ENCODE results near the gene HOXA4.

HOXA4 gene

DNA sequence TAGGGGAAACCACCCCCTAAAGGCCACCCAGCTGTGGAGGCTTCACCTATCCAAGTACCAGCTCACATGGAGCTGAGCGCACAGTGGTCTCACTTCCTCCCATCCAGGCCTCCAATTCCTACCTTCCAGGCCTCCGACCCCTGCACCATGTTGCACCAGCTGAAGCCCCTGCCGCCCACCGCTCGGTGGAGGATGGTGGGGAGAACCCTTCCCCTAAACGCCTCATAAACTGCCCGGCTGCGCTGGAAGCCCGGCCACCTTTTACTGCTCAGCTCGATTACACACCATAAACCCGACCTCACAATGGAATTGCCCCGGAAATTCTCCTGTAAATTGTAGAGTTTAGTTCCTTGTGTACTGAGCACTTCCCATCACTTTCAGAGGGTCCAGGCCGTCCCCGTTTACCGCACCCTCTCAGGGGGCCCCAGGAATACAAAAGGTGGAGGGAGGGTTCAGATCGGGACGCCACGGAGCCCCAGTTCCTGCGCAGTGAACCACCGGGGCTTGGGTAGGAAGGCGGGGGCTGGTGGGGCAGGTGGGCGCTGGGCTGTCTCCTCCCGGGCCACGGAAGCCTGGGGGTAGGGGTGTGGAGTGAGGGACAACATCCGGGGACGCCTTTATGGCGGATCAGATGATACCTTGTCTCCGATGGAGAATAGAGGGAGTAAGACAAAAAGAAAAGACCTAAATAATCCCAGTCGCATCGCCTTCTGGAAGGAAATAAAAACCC is 27.3 kb upstream of the HOXA4 start:
- no peak for DNase-seq

DNA sequence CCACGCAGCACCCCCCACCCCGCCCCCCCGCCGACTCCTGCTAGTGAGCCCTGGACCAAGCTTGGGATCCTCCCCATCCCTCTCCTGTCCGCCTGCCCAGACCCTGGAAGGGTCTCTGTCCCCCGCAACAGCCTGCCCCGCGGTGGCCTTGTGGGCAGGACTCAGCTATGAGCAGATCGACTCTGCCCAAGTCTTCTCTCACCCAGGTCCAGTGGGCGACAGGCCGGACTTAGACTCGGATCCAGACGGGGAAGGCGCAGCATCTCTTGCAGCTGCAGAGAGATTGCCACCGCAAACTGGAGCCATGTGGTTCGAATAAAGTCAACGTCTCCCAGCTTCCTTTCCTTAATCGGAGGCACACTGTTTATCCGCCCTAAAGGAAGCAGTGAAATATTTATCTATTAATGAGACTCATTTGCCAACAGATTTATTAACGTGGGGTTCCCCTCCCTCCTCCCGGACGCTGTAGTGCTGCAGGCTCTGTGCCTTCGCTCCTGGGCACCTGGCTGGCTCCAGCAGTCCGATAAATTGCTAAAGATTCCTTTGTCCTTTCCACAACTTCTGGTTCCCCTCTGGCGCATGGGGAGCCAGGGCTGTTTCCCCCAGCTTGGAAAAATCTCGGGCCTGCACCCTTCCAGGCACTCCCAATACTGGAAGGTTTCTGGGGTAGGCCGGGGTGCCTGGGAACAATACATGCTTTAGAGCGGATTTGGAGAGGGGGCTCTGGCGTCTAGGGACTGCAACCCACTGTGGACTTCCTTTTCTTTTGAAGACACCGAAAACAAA is 26.6 kb upstream of the HOXA4 start:
- DNase-seq = no peak

DNA sequence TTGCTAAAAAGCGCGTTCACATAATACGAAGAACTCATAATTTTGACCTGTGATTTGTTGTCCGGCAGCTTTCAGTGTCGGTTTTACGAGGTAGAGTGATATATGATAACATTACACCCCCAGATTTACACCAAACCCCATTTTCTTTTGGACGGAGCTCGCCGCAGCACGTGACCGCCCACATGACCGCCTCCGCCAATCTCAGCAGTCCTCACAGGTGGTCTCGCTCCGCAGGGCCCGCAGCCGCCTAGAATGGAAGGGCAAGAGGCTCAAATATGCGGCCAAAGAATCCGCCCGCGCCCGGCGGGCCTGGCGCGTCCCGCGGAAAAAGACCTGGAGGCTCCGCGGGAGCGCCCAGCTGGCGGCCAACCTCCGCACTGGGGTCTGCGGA is 25.9 kb upstream of the HOXA4 start, which contains the start of gene HOXA7:
HOXA7 (minus strand) TSS at position 168 of the 391 bp plus-strand sequence; CDS start at position 38, 130 bp downstream.
- DNase-seq = no peak

DNA sequence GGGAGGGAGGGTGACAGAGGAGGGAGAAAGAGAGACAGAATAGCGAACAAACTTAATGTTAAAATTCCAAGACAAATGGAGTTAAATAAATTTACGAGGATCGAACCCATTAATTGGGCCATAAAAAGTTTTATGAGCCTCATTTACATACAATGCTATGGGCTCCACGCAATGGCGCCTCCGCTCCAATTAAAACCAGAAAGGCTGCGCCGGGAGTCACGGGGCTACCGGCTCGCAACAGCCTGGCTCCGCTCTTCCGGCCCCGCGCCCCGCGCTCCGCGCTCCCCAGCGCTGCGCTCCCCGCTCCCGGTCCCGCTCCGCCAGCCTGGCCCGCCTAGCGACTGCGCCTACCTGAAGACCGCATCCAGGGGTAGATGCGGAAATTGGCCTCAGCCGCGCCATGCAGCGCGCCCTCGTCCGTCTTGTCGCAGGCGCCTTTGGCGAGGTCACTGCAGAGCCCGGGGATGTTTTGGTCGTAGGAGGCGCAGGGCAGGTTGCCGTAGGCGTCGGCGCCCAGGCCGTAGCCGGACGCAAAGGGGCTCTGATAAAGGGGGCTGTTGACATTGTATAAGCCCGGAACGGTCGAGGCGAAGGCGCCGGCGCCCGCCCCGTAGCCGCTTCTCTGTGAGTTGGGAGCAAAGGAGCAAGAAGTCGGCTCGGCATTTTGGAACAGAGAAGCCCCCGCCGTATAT is 25.4 kb upstream of the HOXA4 start:
- DNase-seq = no peak

DNA sequence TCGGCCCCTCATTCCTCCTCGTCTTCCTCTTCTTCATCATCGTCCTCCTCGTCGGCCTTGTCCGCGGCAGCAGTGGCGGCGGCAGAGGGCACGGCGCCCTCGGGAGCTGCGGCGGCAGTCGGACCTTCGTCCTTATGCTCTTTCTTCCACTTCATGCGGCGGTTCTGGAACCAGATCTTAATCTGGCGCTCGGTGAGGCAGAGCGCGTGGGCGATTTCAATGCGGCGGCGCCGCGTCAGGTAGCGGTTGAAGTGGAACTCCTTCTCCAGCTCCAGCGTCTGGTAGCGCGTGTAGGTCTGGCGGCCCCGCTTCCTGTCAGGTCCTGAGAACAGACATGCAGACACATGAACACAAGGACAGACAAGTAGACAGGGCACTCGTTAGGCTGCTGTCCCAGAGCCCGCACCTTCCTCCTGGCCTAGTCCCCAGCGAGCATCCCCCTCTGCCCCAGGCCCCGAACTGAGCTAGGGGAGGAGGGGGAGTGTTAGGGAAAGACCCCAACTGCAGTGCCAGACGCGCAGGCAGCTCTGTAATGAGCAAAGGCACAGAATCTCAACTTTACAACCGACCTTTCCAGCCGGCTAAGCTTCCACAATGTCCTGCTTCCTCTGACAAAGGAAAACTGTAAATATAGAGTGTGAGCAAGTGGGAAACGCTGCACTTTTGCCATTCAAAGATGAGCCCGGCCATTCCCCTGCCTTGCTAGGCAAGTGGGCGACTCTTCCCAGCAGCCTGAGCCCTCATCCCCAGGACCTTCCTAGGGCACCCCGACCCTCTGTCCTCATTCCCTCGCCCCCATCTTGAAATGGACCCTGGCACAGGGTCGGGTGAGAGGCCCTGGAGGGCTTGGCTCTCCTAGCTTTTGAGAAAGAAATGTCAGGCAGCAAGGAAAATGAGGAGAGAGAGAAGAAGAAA is 24.6 kb upstream of the HOXA4 start:
- no peak for DNase-seq

DNA sequence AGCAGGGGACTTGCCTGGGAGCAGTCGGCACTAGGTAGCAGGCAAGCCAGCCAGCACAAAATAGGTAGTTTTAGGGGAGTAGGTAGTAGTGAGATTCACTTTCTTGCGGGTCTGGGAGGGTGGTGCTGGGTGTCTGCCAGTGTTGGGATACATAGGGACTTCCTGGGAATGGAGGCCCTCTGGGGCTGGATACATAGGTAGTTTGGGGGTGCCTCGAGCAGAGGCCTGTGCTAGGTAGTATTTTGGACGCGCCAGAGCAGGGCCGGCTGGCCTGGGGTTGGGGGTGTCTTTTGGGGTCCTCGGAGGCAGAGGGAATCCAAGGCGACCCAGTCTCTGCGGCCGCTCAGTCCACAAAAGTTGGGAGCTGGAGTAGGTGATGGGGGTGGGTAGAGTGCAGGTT is 23.8 kb upstream of the HOXA4 start:
- no peak for DNase-seq

DNA sequence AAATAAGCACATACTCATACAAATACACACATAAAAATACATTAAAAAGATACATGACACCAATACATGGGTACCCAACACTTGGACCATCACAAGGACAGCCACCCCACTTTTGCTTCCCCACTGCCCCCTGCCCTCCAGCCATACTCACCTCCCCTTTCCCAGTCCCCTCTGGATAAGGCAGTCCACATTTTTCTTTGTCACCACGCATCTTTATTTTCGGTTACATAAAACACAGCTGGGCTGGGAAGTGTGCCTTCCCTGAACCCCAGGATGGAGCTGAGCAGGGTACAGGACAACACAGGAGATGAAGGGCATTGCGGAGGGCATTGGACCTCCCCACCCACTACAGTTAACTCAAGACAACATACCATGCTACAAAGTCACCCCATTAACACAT is 23.0 kb upstream of the HOXA4 start:
- no peak for DNase-seq

DNA sequence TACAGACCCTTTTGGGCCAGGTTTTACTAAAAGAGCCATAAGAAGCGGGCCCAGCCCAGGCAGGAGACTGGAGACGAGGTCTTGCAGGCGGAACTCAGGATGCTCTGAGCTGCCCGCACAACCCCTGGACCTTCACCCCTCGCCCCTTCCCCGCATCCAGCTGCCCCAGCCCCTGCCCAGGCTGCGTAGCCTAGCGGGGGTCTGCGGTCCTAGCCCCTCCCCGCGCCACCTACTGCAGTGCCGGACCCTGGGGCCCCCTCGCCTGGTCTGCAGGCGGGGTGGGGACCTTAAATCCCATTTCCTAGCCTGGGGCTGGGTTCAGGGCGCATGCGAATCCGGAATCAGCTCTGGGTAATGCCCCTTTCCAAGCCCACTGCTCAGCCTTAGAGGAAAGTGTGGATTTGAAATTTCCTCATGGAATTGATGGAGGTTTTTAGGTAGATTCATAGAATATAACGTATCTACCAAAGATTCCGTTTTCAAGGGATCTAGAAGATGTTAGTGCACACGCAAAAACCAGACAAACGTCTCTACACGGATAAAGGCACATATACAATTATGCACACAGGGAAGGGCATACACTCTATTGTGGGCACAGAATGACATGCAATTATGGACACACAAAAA is 22.4 kb upstream of the HOXA4 start:
- DNase-seq = no peak

DNA sequence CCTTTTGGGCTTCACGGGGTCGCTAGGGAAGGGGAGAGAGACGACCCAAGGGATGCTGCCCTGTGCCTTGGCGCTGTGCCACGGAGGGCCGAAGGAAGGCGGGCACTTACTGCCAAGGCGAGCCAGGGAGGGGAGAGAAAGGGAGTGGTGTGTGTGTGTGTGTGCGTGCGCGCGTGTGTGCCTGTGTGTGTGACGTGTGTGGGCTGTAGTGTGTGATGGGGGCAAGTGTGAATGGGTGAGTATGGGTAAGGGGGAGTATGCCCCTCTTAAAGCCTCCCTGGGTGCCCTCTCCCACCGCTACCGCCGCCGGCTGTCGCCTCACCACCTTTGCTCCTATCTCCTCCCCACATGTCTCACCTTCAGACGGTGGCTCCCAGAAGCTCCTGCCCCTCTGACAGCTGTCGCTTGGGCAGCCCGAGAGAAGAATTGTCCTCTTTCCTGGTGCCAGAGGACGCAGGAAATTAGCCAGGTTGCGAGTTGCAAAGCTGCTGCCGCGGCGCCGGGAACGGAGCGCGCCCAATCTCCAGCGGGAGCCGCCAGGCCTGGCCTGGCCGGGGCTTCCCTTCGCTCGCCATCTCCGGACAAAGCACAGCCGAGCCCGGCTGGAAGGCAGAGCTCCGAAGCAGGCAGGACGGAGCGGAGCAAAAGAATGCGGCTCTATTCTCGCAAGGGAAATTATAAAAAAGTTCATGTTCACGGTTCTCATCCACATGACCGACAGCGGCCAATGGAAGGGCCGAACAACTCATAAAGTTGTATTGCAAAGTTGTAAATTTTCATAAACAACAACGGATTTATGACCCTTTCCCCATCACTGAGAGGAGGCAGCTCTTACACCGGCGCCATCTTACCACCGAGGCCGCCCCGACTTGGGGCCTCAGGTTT is 21.6 kb upstream of the HOXA4 start, which contains the start of gene HOXA3:
HOXA3 (minus strand) TSS at position 653 of the 885 bp plus-strand sequence. CDS start 41,943 bp downstream, outside the sequence.
- DNase-seq = no peak

DNA sequence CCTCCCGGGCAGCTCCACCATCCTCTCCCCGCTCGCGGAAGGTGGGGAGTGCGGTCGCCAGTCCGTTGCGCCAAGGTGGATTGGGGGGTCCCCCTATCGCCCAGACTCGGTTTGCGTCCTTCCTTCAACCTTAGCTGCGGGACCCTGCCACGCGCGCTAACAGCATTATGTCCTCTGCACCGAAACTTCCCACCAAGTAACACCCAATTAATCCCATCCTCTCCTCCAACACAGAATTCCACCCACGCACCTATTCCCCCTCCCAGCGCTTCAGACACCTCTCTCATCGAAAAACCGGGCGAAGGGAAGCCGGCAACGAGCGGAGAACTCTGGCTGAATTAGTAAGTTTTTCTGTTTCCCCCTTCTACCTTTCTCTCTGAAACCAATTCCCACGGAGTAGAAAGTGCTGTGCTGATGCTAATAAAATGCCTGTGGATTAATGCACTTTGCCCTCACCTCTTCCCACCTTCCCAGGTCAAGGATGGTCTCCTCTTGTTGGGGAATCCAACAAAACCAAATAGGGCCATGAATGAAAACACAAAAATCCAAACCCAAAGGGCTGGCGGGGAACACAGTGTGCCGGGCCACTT is 20.9 kb upstream of the HOXA4 start:
- DNase-seq = no peak

DNA sequence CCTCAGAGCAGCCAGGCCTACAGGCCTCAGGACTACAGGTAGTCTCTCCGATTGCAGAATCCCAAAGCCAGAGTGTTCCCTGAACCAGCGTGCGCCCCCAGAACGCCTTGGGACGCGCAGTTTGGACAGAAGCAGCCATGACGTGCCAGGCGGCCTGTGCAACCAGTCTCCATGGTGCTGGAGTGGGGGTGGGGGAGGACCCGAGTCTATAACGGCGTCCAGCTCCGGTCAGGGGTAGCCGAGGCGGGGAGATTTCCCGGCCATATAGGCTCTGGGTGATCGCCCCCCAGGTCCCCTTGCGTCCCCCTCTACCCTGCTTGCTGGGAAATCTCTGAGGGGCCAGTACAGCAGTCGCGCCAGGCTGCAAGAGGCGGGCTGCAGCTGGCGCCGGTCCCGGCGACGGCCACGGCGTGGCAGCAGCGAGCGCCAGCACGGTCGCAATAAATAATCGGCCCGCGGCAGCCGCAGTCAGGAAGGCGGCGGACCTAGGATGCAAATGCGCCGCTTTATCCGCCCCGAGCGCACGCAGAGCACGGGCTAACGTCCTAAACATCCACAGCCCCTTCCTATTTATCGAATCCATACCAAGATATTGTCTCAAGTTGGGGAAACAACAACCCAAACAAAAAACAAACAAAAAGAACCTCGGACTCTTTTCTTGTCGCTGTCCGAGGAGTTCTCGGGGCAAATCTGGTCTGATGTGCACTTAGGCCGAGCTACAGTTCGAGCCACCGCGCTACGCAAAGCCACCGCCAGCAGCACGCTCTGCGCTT is 20.2 kb upstream of the HOXA4 start:
- DNase-seq = peak; percentile 49

DNA sequence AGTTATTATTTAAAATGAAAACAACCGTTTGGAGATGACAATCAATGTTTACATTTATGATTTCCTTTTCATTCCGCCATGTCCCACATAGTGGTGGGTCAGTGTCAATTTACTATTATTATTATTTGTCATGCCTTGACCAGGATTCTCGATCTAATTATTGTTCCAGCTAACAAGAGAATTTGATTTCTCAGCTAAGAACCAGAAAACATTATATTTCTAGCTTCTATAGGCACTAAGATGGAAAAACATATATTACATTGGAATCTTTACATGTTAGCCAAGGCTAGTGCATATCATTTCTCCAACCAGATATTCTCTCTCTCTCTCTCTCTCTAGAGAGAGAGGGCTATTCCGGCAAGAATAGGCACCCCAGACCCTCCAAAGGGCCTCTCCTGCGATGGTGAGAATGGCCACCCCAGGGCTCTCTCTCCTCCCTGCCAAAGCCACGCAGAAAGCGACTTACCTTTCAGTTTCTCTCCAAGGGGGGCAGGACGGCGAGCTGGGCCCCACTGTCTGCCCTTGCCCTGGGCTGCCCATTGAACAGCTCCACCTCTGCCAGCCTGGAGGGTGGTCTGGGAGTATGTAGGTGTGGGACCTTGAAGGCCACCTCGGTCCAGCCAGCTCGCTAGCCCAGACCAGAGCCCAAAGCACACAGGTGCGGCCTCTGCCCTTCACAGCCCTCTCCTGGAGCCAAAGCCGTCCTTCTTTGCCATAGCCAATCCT is 19.4 kb upstream of the HOXA4 start:
- DNase-seq = no peak

DNA sequence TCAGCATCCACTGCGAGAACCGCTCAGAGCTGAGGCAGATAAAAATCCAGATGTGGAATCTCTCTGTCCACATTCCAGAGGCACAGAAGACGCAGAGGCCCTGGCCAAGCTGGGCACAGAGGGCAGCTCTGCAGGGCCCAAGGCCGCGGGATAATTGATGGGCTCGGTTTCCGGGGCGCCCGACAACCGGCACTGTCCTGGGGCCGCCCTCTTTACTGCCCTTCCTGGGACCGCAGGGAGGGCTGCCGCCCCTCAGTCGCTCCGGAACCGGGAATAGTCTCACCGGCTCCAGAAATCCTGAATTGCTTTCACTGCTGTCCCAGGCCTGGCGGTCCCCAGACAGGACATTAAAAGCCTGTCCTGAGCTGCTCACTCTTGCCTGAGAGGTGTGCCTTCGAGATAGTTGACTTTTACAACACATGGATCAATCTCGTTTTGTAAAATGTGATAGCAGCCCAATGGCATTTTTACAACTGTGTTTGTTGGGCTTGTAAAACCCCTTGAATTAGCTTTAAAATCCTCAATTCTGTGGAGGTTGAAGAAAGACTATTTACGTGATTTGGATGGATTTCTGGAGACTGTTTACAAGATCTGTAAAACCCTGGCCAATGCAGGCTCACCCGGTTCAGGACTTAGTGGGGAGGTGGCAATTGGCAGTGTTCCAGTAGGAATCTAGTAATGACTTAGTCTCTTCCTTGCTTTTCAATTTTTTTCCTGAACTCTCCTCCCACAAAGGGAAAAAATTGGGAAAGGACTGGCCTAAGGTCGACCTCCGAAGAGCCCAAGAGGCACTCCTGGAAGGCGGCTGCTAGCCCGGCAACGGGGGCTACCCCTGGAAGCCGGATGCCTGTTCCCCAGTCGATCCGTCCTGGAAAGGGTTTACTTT is 18.4 kb upstream of the HOXA4 start:
- no peak for DNase-seq

DNA sequence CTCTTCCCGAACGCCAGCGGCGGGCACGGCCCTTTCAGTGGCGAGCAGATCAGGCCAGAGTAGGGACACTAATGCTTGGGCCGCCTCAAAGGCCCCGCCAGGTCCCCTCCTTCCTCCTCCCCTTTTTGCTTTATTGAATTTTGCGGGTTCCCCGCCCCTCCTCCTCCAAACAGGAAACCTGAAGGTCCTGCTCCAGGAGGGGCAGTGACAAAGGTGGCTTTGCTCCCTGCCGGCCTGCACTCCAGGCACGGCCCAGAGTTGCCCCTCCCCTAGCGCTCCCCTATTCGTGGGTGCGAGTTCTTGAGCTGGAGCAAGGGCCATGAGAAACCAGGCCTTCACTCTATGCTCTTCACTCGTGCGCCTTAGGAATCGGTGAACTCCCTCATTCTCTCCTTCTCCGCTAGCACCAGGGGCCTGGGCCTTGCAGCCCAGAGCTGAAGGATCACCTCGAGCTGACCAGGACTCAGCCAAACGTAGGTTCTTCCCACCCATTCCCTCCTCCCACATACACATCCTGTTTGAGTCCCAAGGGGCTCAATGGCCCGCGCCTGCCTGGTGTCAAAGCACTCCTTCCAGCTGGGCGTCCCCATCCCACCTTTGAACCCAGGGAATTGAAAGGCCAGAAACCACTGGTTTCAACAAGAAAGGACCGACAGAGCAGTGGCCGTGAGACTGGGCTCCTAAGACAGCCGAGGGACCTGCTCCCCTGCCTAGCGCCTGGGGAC is 17.6 kb upstream of the HOXA4 start:
- DNase-seq = no peak

DNA sequence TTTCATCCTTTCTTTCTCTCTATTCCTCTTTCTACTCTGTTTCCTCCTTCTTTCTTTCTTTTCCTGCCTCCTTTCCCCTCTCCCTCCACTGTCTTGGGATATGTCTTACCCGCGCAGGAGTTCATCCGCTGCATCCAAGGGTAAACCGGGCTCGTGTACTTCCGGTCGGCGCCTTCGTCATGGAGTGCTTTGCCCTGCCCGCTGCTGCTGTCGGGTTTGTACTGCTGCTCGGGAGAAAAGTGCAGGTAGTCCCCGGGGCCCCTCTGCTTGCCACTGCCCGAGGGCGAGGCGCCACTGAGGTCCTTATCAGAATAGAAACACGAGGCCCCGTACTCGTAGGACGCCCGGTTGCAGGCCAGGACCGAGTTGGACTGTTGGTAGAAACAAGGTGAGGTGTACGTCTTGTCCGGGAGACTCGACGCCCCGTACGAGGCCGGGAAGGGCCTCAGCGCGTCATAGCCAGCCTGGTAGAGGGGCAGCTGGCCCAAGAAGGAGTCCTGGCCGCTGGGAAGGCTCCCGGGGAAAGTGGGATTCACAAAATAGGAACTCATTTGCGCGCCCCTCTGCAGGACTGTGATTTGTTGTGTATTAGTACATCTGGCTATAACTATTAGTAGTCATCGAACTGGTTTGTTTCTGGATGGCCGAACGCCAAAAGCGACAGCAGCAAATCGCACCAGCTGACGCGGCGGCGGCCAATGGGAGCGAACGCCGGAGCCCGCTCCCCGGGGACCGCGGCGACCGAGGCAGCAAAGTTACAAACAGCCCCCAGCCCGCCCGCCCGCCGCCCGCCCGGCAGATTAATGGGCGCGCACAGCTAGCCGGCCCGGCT is 16.9 kb upstream of the HOXA4 start, which contains the start of gene HOXA6:
HOXA6 (minus strand) TSS at position 576 of the 832 bp plus-strand sequence; CDS start at position 551, 25 bp downstream.
- no peak for DNase-seq
